Lower leg skin (tissue), 3 donors: Measurements from ENCODE around the gene BAG2.

ENCODE experiments used
- POLR2A ChIP-seq, 2 donors: fragments of 450-650 bp; IDR thresholded peaks; one replicate each; pipeline ENCODE4 v1.6.1; 2016 to 2017; ENCODE audit warnings: antibody characterized with exemption in 2 of 2, mild to moderate bottlenecking in 1 of 2, moderate library complexity in 1 of 2
- TF ChIP-seq, protein P1 (sequence below), 3 donors: fragments of 450-650 bp; IDR thresholded peaks; one replicate each; pipeline ENCODE4 v1.5.1; 2016; ENCODE audit warnings: antibody characterized with exemption in 3 of 3, mild to moderate bottlenecking in 3 of 3, moderate library complexity in 2 of 3

DNA sequence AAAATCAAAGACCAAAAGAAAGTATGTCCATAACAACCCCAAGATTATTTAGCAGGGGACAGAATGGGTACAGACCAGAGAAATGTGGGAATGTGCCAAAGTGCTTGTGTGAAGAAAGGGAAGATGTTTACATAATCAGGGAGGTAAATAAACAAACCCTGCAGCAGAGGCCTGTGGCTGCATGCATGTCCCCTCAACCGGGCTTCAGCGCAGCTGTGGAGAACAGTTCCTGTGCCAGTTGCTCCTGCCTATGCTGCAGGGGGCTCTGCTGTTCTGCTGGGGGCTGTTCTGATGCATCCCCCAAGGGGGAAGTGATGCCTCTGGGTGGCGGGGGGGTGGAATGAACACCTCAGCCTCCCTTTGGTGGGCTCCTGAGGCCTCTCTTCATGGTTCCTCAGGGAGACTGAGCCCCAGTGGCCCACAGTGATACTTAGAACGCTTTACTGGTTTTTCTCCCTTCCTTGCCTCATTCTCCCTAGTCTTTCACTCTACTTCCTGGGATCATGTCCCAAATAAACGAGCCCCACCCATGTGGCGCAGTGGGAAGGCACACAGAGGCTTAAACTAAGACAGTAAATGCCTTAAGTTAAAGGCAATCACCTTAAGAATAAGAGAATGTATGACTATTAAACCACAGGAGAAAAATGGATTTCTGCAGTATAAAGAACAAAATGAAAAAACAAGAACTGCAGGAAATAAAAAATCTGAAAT is 27.0 kb downstream of the BAG2 start:
- TF ChIP-seq, protein P1, sequence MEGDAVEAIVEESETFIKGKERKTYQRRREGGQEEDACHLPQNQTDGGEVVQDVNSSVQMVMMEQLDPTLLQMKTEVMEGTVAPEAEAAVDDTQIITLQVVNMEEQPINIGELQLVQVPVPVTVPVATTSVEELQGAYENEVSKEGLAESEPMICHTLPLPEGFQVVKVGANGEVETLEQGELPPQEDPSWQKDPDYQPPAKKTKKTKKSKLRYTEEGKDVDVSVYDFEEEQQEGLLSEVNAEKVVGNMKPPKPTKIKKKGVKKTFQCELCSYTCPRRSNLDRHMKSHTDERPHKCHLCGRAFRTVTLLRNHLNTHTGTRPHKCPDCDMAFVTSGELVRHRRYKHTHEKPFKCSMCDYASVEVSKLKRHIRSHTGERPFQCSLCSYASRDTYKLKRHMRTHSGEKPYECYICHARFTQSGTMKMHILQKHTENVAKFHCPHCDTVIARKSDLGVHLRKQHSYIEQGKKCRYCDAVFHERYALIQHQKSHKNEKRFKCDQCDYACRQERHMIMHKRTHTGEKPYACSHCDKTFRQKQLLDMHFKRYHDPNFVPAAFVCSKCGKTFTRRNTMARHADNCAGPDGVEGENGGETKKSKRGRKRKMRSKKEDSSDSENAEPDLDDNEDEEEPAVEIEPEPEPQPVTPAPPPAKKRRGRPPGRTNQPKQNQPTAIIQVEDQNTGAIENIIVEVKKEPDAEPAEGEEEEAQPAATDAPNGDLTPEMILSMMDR (IDR thresholded peaks at IDR 0.05): no peak
- no peak for TF ChIP-seq POLR2A (IDR thresholded peaks at IDR 0.05)
